HepG2 (cell line): ENCODE data around the gene RRP36. TPM values are rescaled to one million over a fixed set of nuclear protein-coding genes. Genes with fewer than 3 reads are reported as not detected.
A peak's percentile ranks its signal among the peaks of the same experiment; 100 is the strongest.

Experiments
- CREM ChIP-seq, 2 experiments: sonication (generic) in 1 of 2; formaldehyde crosslinking in 1 of 2; IDR thresholded peaks; 2 replicates each; pipeline versions ENCODE4 v1.4.0 to v1.6.1; 2016 to 2020; ENCODE audit warnings: antibody characterized with exemption in 1 of 2, mild to moderate bottlenecking in 1 of 2, missing genetic modification reagents in 1 of 2
- PCBP2 ChIP-seq: fragments of 200-400 bp; formaldehyde crosslinking; optimal IDR thresholded peaks from 2 replicates; pipeline ENCODE3; 2018; ENCODE audit warnings: low read length, low read depth; ENCODE audit not compliant: poor library complexity, severe bottlenecking
- PRDM10 ChIP-seq: sonication (generic); formaldehyde crosslinking; IDR thresholded peaks from 2 replicates; pipeline ENCODE4 v1.4.0; 2020; ENCODE audit warnings: low read depth, missing genetic modification reagents
- YEATS4 ChIP-seq: sonication (generic); formaldehyde crosslinking; IDR thresholded peaks from 2 replicates; pipeline ENCODE4 v1.4.0; 2020; ENCODE audit warnings: missing genetic modification reagents, borderline replicate concordance
- ZBTB10 ChIP-seq: sonication (generic); formaldehyde crosslinking; IDR thresholded peaks from 2 replicates; pipeline ENCODE4 v1.4.0; 2020; ENCODE audit warnings: missing genetic modification reagents, borderline replicate concordance
- ZKSCAN8 ChIP-seq: IDR thresholded peaks from 2 replicates; pipeline ENCODE4 v1.6.1; 2016; ENCODE audit warnings: borderline replicate concordance, missing genetic modification reagents, missing compliant biosample characterization
- ZNF160 ChIP-seq: sonication (generic); formaldehyde crosslinking; IDR thresholded peaks from 2 replicates; pipeline ENCODE4 v1.8.0; 2022; ENCODE audit warnings: mild to moderate bottlenecking, inconsistent platforms, missing genetic modification reagents
- ZNF687 ChIP-seq: sonication (generic); formaldehyde crosslinking; IDR thresholded peaks from 2 replicates; pipeline ENCODE4 v1.5.1; 2020; ENCODE audit warnings: mild to moderate bottlenecking, missing genetic modification reagents, moderate library complexity
- polyA plus RNA-seq, 8 experiments: library from polyadenylated mRNA; depleted of rRNA in 3 of 8; stranded (reverse) in 7 of 8; unstranded in 1 of 8; fragments of >200 nt; fragmentation: Illumina TruSeq in 4 of 8; extraction: Trizol in 4 of 8; gene quantifications; 2 replicates each; pipeline versions ENCODE4 v1.2.1 to v1.2.3, GENCODE V29; 2011 to 2016; ENCODE audit warnings: low read depth in 4 of 8, missing spikeins in 1 of 8, mixed read lengths in 1 of 8; ENCODE audit not compliant: insufficient read depth in 1 of 8
- total RNA-seq, 5 experiments: library from RNA; depleted of rRNA; stranded (reverse); fragments of >200 nt; fragmentation: Illumina TruSeq; extraction: Trizol; gene quantifications; 2 replicates each; pipeline ENCODE4 v1.2.3, GENCODE V29; 2016; ENCODE audit warnings: low read depth in 1 of 5
- TF ChIP-seq, protein P1 (sequence below): sonication (generic); formaldehyde crosslinking; IDR thresholded peaks from 2 replicates; pipeline ENCODE4 v1.9.0; 2021; ENCODE audit warnings: missing genetic modification reagents, borderline replicate concordance
- TF ChIP-seq, protein P2 (sequence below): sonication (generic); formaldehyde crosslinking; IDR thresholded peaks from 2 replicates; pipeline ENCODE4 v1.8.0; 2022; ENCODE audit warnings: mild to moderate bottlenecking, missing genetic modification reagents, moderate library complexity

The RRP36 gene
- total and polyA plus RNA-seq, 2 of the 13 experiments (the other 11 are each of a cell fraction or from before 2014, with no cell fraction given): 29.5 to 144 TPM

- TF ChIP-seq, protein P1, sequence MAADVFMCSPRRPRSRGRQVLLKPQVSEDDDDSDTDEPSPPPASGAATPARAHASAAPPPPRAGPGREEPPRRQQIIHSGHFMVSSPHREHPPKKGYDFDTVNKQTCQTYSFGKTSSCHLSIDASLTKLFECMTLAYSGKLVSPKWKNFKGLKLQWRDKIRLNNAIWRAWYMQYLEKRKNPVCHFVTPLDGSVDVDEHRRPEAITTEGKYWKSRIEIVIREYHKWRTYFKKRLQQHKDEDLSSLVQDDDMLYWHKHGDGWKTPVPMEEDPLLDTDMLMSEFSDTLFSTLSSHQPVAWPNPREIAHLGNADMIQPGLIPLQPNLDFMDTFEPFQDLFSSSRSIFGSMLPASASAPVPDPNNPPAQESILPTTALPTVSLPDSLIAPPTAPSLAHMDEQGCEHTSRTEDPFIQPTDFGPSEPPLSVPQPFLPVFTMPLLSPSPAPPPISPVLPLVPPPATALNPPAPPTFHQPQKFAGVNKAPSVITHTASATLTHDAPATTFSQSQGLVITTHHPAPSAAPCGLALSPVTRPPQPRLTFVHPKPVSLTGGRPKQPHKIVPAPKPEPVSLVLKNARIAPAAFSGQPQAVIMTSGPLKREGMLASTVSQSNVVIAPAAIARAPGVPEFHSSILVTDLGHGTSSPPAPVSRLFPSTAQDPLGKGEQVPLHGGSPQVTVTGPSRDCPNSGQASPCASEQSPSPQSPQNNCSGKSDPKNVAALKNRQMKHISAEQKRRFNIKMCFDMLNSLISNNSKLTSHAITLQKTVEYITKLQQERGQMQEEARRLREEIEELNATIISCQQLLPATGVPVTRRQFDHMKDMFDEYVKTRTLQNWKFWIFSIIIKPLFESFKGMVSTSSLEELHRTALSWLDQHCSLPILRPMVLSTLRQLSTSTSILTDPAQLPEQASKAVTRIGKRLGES (CRISPR knock-in tag): no peak
- 0 out of 2 replicates have a peak, but pooled peaks have one; percentile 46 for TF ChIP-seq ZNF160 (CRISPR knock-in tag)
- no peak for TF ChIP-seq ZBTB10 (CRISPR knock-in tag)
- TF ChIP-seq ZNF687 (CRISPR knock-in tag): peak; percentile 81
- TF ChIP-seq PCBP2: no peak
- TF ChIP-seq, protein P2, sequence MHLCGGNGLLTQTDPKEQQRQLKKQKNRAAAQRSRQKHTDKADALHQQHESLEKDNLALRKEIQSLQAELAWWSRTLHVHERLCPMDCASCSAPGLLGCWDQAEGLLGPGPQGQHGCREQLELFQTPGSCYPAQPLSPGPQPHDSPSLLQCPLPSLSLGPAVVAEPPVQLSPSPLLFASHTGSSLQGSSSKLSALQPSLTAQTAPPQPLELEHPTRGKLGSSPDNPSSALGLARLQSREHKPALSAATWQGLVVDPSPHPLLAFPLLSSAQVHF: no peak
- TF ChIP-seq YEATS4 (CRISPR knock-in tag): no peak; the same call in none of the 2 replicates
- TF ChIP-seq CREM (IDR thresholded peaks at IDR 0.05): peak; percentile 98
- TF ChIP-seq CREM (CRISPR knock-in tag; IDR thresholded peaks at IDR 0.05): no peak
- TF ChIP-seq PRDM10 (CRISPR knock-in tag): peak; percentile 70; the same call in 1 of the 2 replicates
- TF ChIP-seq ZKSCAN8 (CRISPR knock-in tag): no peak
Measured at GRCh38 chr6:43013843-43014433, 7.5 kb upstream of the RRP36 start, which contains the start of the genes KLHDC3 and MEA1 (continued).
